ENCODE data around the gene HNF4A.

GRCh38 chr20:44410583-44411019, 55.1 kb downstream of the HNF4A start:
- TF ChIP-seq, protein P1, sequence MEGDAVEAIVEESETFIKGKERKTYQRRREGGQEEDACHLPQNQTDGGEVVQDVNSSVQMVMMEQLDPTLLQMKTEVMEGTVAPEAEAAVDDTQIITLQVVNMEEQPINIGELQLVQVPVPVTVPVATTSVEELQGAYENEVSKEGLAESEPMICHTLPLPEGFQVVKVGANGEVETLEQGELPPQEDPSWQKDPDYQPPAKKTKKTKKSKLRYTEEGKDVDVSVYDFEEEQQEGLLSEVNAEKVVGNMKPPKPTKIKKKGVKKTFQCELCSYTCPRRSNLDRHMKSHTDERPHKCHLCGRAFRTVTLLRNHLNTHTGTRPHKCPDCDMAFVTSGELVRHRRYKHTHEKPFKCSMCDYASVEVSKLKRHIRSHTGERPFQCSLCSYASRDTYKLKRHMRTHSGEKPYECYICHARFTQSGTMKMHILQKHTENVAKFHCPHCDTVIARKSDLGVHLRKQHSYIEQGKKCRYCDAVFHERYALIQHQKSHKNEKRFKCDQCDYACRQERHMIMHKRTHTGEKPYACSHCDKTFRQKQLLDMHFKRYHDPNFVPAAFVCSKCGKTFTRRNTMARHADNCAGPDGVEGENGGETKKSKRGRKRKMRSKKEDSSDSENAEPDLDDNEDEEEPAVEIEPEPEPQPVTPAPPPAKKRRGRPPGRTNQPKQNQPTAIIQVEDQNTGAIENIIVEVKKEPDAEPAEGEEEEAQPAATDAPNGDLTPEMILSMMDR (IDR thresholded peaks at IDR 0.05; ENCODE audit: low read length), result no peak
- TF ChIP-seq EZH2 (IDR thresholded peaks at IDR 0.05; ENCODE audit: borderline replicate concordance, low read length), result no peak

All from OCI-LY1 (cell line).